Panc1 (cell line): ENCODE measurements around the gene C4orf51. TPM values are rescaled to one million over a fixed set of nuclear protein-coding genes. Genes with fewer than 3 reads are reported as not detected.

ENCODE experiments used
- total RNA-seq: library from RNA; stranded (reverse); gene quantifications from one replicate; pipeline ENCODE4 v1.2.1, GENCODE V29; 2021; ENCODE audit not compliant: unreplicated experiment

C4orf51 gene
- total RNA-seq, 1 experiment from 2014 or later, result not detected

Other genes with a start within 250 kb of the C4orf51 start
- 24.1 TPM for gene SMAD1, start 198.3 kb upstream of the C4orf51 start, total RNA-seq
- gene MMAA, start 60.8 kb upstream of the C4orf51 start, total RNA-seq, result 2.2 TPM